Neural progenitor cell (in vitro differentiated cells): ENCODE results near the gene PUM2. TPM values are rescaled to one million over a fixed set of nuclear protein-coding genes. Genes with fewer than 3 reads are reported as not detected.
"Not testable (repeated sequence)": the region's sequence is repeated elsewhere in the genome, so short reads cannot be mapped to it uniquely, and the experiment has no call there.

Source experiments
- DNase-seq: peaks from one replicate; pipeline ENCODE4 v3.0.0-alpha.2; 2016; ENCODE audit warnings: low spot score
- H2AFZ ChIP-seq: fragments of 200-600 bp; sonication (generic); replicated peaks from 2 replicates; pipeline ENCODE4 v1.6.1; 2016; ENCODE audit warnings: antibody characterized with exemption
- H3F3A ChIP-seq: fragments of 200-600 bp; sonication (generic); 2 replicates; pipeline ENCODE4 v1.6.1; 2016; ENCODE audit warnings: antibody characterized with exemption, low read depth
- H3K27ac ChIP-seq: fragments of 200-600 bp; sonication (generic); 2 replicates; pipeline ENCODE4 v1.5.1; 2016; ENCODE audit warnings: mild to moderate bottlenecking
- H3K27me3 ChIP-seq: fragments of 200-600 bp; sonication (generic); 2 replicates; pipeline ENCODE4 v1.6.1; 2016; ENCODE audit warnings: mild to moderate bottlenecking, moderate library complexity
- H3K36me3 ChIP-seq: fragments of 200-600 bp; sonication (generic); 2 replicates; pipeline ENCODE4 v1.5.1; 2016
- H3K4me1 ChIP-seq: fragments of 200-600 bp; sonication (generic); 2 replicates; pipeline ENCODE4 v1.6.1; 2016; ENCODE audit warnings: mixed run types
- H3K4me2 ChIP-seq: fragments of 200-600 bp; sonication (generic); 2 replicates; pipeline ENCODE4 v1.6.1; 2016
- H3K4me3 ChIP-seq: fragments of 200-600 bp; sonication (generic); 2 replicates; pipeline ENCODE4 v1.5.1; 2016
- H3K79me2 ChIP-seq: fragments of 200-600 bp; sonication (generic); 2 replicates; pipeline ENCODE4 v1.6.1; 2016; ENCODE audit warnings: low read depth
- H3K9ac ChIP-seq: fragments of 200-600 bp; sonication (generic); 2 replicates; pipeline ENCODE4 v1.6.1; 2016
- H3K9me3 ChIP-seq: fragments of 200-600 bp; sonication (generic); 2 replicates; pipeline ENCODE4 v1.5.1; 2016; ENCODE audit warnings: low read depth
- H4K20me1 ChIP-seq: fragments of 200-600 bp; sonication (generic); 2 replicates; pipeline ENCODE4 v1.6.1; 2016; ENCODE audit warnings: low read depth
- H3K27ac Mint-ChIP-seq: 3 replicates; pipeline ENCODE4 v1.8.0; 2021; ENCODE audit warnings: mixed read lengths
- H3K27me3 Mint-ChIP-seq: 2 replicates; pipeline ENCODE4 v1.8.0; 2022; ENCODE audit warnings: low read depth, mild to moderate bottlenecking, inconsistent platforms, moderate library complexity, mixed read lengths; ENCODE audit not compliant: insufficient read depth
- H3K36me3 Mint-ChIP-seq: 3 replicates; pipeline ENCODE4 v1.8.0; 2021; ENCODE audit warnings: mixed read lengths
- H3K4me1 Mint-ChIP-seq: 3 replicates; pipeline ENCODE4 v1.8.0; 2021; ENCODE audit warnings: mixed read lengths
- H3K4me3 Mint-ChIP-seq: 3 replicates; pipeline ENCODE4 v1.8.0; 2021; ENCODE audit warnings: mild to moderate bottlenecking, moderate library complexity, mixed read lengths
- H3K9me3 Mint-ChIP-seq: 3 replicates; pipeline ENCODE4 v1.8.0; 2020; ENCODE audit warnings: mixed read lengths
- EZH2 ChIP-seq: fragments of 200-600 bp; sonication (generic); IDR thresholded peaks from 2 replicates; pipeline ENCODE4 v1.6.1; 2017; ENCODE audit warnings: antibody characterized with exemption, mild to moderate bottlenecking, moderate library complexity
- EZH2phosphoT487 ChIP-seq: fragments of 200-600 bp; sonication (generic); IDR thresholded peaks from 2 replicates; pipeline ENCODE4 v1.6.1; 2017; ENCODE audit warnings: antibody characterized with exemption
- total RNA-seq: library from RNA; depleted of rRNA; stranded (reverse); fragments of >200 nt; gene quantifications from 2 replicates; pipeline ENCODE4 v1.2.3, GENCODE V29; 2015; ENCODE audit warnings: low replicate concordance
- TF ChIP-seq, protein P1 (sequence below): fragments of 200-600 bp; sonication (generic); IDR thresholded peaks from 2 replicates; pipeline ENCODE4 v1.5.1; 2017; ENCODE audit warnings: antibody characterized with exemption, mild to moderate bottlenecking

PUM2 gene
- total RNA-seq, 1 donor from 2014 or later: 88.4 TPM

DNA sequence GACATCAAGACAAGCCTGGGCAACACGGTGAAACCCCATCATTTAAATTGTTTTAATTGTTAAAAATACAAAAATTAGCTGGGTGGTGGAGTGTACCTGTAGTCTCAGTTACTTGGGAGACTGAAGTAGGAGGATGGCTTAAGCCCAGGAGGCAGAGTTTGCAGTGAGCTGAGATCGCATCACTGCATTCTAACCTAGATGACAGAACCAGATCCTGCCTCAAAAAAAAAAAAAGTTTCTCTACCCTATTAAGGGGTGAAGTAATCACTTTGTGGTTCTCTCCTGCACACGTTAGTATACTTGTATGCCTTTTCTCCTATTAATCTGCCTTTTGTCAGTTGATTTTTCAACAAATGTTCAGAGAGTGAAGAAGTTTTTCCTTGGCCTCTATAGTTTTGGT lies 18.1 kb upstream of the PUM2 start:
- TF ChIP-seq EZH2phosphoT487: no peak
- no peak for TF ChIP-seq EZH2
- TF ChIP-seq, protein P1, sequence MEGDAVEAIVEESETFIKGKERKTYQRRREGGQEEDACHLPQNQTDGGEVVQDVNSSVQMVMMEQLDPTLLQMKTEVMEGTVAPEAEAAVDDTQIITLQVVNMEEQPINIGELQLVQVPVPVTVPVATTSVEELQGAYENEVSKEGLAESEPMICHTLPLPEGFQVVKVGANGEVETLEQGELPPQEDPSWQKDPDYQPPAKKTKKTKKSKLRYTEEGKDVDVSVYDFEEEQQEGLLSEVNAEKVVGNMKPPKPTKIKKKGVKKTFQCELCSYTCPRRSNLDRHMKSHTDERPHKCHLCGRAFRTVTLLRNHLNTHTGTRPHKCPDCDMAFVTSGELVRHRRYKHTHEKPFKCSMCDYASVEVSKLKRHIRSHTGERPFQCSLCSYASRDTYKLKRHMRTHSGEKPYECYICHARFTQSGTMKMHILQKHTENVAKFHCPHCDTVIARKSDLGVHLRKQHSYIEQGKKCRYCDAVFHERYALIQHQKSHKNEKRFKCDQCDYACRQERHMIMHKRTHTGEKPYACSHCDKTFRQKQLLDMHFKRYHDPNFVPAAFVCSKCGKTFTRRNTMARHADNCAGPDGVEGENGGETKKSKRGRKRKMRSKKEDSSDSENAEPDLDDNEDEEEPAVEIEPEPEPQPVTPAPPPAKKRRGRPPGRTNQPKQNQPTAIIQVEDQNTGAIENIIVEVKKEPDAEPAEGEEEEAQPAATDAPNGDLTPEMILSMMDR: no peak
- Mint-ChIP-seq H3K4me1 (peaks cover 4% of the 10 kb centered on the region), H3K36me3 (no peaks in the 10 kb centered on the region), H3K27me3 (peaks cover 13% of the 10 kb centered on the region), H3K9me3 (peaks cover 23% of the 10 kb centered on the region), H3K4me3 (no peak overlapping the region), H3K27ac (no peak overlapping the region)
- DNase-seq: no peak
- no peak overlapping the region for H3K4me2 ChIP-seq
- H3K27ac ChIP-seq: no peak overlapping the region
- H3K27me3 ChIP-seq: no peaks in the 10 kb centered on the region
- no peaks in the 10 kb centered on the region for H3K79me2 ChIP-seq
- peaks cover 7% of the 10 kb centered on the region for H3K4me1 ChIP-seq
- H3F3A ChIP-seq: no peaks in the 10 kb centered on the region
- no peak overlapping the region for H3K9ac ChIP-seq
- no peaks in the 10 kb centered on the region for H3K9me3 ChIP-seq
- no peaks in the 10 kb centered on the region for H3K36me3 ChIP-seq
- H4K20me1 ChIP-seq: no peaks in the 10 kb centered on the region
- no peak overlapping the region for H2AFZ ChIP-seq
- no peak overlapping the region for H3K4me3 ChIP-seq

DNA sequence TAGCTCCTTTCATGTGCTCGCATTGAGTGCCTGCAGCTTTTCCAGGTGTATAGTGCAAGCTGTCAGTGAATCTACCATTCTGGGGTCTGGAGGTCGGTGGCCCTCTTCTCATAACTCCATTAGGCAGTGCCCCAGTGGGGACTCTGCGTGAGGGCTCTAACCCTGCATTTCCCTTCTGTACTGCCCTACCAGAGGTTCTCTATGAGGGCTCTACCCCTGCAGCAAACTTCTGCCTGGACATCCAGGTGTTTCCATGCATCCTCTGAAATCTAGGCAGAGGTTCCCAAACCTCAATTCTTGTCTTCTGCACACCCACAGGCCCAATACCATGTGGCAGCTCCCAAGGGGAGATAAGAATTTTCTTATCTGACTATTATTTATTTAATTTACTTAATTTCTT lies 17.3 kb upstream of the PUM2 start:
- not testable (repeated sequence) for H3K27ac ChIP-seq, H3K36me3 ChIP-seq, H2AFZ ChIP-seq, DNase-seq, H3K4me2 ChIP-seq, H3K4me3 Mint-ChIP-seq, H4K20me1 ChIP-seq, H3K9me3 ChIP-seq, H3K27ac Mint-ChIP-seq, H3K4me1 ChIP-seq, H3K36me3 Mint-ChIP-seq, H3F3A ChIP-seq, H3K79me2 ChIP-seq, H3K9ac ChIP-seq, H3K27me3 ChIP-seq, H3K4me3 ChIP-seq, H3K4me1 Mint-ChIP-seq
- Mint-ChIP-seq H3K9me3 (peaks cover 23% of the 10 kb centered on the region), H3K27me3 (peaks cover 13% of the 10 kb centered on the region)

DNA sequence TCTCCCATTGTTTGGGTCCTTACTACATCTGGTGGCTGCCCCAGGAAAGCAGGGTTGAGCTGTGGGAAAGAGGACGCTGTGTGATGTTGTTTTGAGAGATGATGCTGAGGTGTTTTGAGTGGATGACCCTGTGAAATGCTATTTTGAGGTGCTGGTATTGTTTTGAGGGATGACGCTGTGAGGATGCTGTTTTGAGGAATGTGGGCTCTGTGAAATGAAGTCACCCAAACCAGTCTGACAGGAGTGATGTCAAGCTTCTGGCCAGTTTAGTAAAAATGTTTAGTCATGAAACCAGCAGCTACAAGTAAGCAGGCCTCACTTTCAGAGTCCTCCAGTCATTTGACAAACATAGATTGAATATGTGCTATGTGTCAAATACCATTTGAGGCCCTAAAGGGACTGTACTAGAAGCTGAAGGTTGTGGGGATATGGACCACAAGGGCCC lies 16.1 kb upstream of the PUM2 start:
- no peak for DNase-seq
- Mint-ChIP-seq H3K27ac (no peak overlapping the region), H3K9me3 (peaks cover 18% of the 10 kb centered on the region), H3K4me3 (no peak overlapping the region), H3K4me1 (peaks cover 8% of the 10 kb centered on the region), H3K27me3 (peaks cover 13% of the 10 kb centered on the region), H3K36me3 (no peaks in the 10 kb centered on the region)
- no peaks in the 10 kb centered on the region for H3F3A ChIP-seq
- H3K79me2 ChIP-seq: no peaks in the 10 kb centered on the region
- H3K27me3 ChIP-seq: no peaks in the 10 kb centered on the region
- H3K9ac ChIP-seq: no peak overlapping the region
- no peak overlapping the region for H3K27ac ChIP-seq
- no peaks in the 10 kb centered on the region for H4K20me1 ChIP-seq
- no peak overlapping the region for H2AFZ ChIP-seq
- H3K4me2 ChIP-seq: no peak overlapping the region
- TF ChIP-seq, protein P1: no peak
- TF ChIP-seq EZH2 (no peak), EZH2phosphoT487 (no peak)
- H3K36me3 ChIP-seq: no peaks in the 10 kb centered on the region
- no peak overlapping the region for H3K4me3 ChIP-seq
- H3K9me3 ChIP-seq: no peaks in the 10 kb centered on the region
- H3K4me1 ChIP-seq: peaks cover 7% of the 10 kb centered on the region

DNA sequence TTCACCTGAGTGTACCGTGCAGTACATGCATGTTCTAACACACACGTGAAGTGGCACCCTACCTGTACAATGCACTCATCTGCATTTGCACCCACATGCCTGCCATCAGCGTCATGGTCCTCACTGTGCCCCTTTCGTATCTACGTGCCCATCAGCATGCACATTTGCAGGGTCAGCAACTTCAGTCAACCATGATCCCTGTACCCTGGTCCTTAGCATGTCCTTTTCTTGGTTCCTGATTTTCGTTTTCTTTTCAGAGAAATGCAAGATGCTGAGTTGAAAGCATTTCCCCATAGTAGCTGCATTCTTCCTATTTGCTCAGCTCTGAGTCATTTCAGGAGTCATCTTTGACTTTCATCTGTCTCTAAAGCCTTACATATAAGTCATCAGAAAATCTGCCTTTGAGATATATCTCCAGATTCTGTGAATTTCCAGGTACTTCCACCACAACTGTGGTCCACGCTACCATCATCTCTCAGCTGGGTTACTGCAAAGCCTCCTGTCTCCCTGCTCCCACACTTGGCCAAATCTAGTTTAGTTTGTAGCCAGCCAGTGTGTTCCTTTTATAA lies 14.7 kb upstream of the PUM2 start:
- Histone ChIP-seq H3K4me2 (no peak overlapping the region), H3K4me3 (no peak overlapping the region), H3K4me1 (no peaks in the 10 kb centered on the region), H3F3A (no peaks in the 10 kb centered on the region), H3K9me3 (no peaks in the 10 kb centered on the region), H3K27ac (no peak overlapping the region), H2AFZ (no peak overlapping the region), H3K36me3 (no peaks in the 10 kb centered on the region), H3K27me3 (no peaks in the 10 kb centered on the region), H4K20me1 (no peaks in the 10 kb centered on the region), H3K9ac (no peak overlapping the region), H3K79me2 (no peaks in the 10 kb centered on the region)
- DNase-seq: no peak
- Mint-ChIP-seq H3K27me3 (peaks cover 13% of the 10 kb centered on the region), H3K36me3 (no peaks in the 10 kb centered on the region), H3K4me1 (peaks cover 6% of the 10 kb centered on the region), H3K4me3 (no peak overlapping the region), H3K27ac (no peak overlapping the region), H3K9me3 (peaks cover 17% of the 10 kb centered on the region)
- no peak for TF ChIP-seq EZH2
- no peak for TF ChIP-seq EZH2phosphoT487
- TF ChIP-seq, protein P1: no peak
